ENCODE results near the gene RAB11FIP3. TPM values are rescaled to one million over a fixed set of nuclear protein-coding genes. Genes with fewer than 3 reads are reported as not detected.
A peak's percentile ranks its signal among the peaks of the same experiment; 100 is the strongest.

RAB11FIP3 gene
- total and polyA plus RNA-seq, 9 of the 15 experiments (the other 6 are each of a cell fraction or from before 2014, with no cell fraction given): 0.46 to 13.1 (median 4.3) TPM

DNA sequence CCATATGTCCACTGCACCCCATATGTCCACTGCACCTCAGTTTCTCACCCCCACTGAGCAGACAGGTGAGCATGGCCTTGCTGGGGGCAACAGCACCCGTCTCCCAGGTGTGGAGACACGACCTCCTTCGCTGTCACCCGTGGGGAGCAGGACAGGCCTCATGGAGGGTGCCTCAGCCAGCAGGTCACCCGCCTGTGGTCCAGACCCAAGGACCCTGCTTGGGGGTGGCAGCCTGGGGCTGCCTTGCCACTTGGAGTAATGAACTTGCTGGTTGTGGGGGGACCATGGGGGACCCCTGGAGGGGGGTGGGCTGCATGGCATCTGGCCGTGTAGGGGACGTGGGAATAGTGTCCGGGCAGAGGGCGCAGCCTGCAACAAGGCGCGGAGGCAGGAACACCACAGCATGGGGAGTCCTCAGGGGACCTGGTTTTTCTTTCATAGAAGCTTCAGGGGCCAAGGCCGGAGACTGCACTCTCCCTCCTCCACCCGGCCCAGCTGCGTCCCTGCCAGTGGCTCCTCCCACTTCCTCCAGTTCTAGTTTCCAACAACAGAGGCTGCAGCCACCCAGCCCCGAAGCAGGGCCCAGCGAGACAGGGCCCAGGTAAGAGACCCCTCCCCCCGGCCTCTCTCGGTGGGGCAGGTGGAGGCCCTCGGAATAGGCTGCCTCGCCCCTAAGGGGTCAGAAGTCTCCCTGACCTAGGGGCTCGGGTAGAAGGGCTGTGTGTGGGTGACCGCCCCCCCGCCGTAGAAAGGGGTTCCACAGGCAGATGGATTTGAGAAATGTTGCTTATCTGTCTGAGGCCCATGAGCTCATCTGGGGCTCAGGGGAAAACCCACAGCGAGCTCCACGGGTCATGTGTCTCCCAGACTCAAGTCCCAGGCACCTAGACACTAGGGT lies 141.3 kb downstream of the RAB11FIP3 start, which contains the start of gene NHLRC4 (continued):
- TF ChIP-seq, protein P1, sequence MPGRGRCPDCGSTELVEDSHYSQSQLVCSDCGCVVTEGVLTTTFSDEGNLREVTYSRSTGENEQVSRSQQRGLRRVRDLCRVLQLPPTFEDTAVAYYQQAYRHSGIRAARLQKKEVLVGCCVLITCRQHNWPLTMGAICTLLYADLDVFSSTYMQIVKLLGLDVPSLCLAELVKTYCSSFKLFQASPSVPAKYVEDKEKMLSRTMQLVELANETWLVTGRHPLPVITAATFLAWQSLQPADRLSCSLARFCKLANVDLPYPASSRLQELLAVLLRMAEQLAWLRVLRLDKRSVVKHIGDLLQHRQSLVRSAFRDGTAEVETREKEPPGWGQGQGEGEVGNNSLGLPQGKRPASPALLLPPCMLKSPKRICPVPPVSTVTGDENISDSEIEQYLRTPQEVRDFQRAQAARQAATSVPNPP (IDR thresholded peaks at IDR 0.05; ENCODE audit: borderline replicate concordance, insufficient read depth, insufficient read length): no peak
- TF ChIP-seq PHB2 (IDR thresholded peaks at IDR 0.05; ENCODE audit: low read depth) (no peak), CHCHD3 (CRISPR knock-in tag; IDR thresholded peaks at IDR 0.05) (no peak), TEAD4 (IDR thresholded peaks at IDR 0.05; ENCODE audit: low read length) (peak; percentile 44; the same call in 1 of the 2 replicates), TEAD4 (CRISPR knock-in tag; IDR thresholded peaks at IDR 0.05; ENCODE audit: borderline replicate concordance) (no peak), ZNF232 (CRISPR knock-in tag; IDR thresholded peaks at IDR 0.05) (no peak), GTF2A2 (tag; IDR thresholded peaks at IDR 0.05) (no peak), KLF10 (CRISPR knock-in tag; IDR thresholded peaks at IDR 0.05) (no peak), NBN (IDR thresholded peaks at IDR 0.05; ENCODE audit: low read depth) (peak; percentile 90), ZNF184 (CRISPR knock-in tag; IDR thresholded peaks at IDR 0.05) (no peak), CREM (IDR thresholded peaks at IDR 0.05; ENCODE audit: low read depth) (no peak), RBFOX2 (IDR thresholded peaks at IDR 0.05; ENCODE audit: low read depth, low read length) (peak; percentile 75), BRF1 (IDR thresholded peaks at IDR 0.05; ENCODE audit: borderline replicate concordance, extremely low read depth, insufficient read length) (no peak), EGR1 (conservative IDR thresholded peaks at IDR 0.05) (peak; percentile 65)
- TF ChIP-seq, protein P2, sequence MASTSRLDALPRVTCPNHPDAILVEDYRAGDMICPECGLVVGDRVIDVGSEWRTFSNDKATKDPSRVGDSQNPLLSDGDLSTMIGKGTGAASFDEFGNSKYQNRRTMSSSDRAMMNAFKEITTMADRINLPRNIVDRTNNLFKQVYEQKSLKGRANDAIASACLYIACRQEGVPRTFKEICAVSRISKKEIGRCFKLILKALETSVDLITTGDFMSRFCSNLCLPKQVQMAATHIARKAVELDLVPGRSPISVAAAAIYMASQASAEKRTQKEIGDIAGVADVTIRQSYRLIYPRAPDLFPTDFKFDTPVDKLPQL (IDR thresholded peaks at IDR 0.05; ENCODE audit: extremely low read depth, insufficient read length): no peak
- TF ChIP-seq, protein P3, sequence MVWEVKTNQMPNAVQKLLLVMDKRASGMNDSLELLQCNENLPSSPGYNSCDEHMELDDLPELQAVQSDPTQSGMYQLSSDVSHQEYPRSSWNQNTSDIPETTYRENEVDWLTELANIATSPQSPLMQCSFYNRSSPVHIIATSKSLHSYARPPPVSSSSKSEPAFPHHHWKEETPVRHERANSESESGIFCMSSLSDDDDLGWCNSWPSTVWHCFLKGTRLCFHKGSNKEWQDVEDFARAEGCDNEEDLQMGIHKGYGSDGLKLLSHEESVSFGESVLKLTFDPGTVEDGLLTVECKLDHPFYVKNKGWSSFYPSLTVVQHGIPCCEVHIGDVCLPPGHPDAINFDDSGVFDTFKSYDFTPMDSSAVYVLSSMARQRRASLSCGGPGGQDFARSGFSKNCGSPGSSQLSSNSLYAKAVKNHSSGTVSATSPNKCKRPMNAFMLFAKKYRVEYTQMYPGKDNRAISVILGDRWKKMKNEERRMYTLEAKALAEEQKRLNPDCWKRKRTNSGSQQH (CRISPR knock-in tag; IDR thresholded peaks at IDR 0.05): no peak
- TF ChIP-seq, protein P4, sequence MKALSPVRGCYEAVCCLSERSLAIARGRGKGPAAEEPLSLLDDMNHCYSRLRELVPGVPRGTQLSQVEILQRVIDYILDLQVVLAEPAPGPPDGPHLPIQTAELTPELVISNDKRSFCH (CRISPR knock-in tag; IDR thresholded peaks at IDR 0.05): no peak
- TF ChIP-seq, protein P4 (tag; IDR thresholded peaks at IDR 0.05): no peak
- TF ChIP-seq, protein P5, sequence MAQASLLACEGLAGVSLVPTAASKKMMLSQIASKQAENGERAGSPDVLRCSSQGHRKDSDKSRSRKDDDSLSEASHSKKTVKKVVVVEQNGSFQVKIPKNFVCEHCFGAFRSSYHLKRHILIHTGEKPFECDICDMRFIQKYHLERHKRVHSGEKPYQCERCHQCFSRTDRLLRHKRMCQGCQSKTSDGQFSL (CRISPR knock-in tag; IDR thresholded peaks at IDR 0.05): peak; percentile 86
- TF ChIP-seq, protein P5 (tag; IDR thresholded peaks at IDR 0.05): no peak; a peak in 1 of 4 replicates
- TF ChIP-seq, protein P6, sequence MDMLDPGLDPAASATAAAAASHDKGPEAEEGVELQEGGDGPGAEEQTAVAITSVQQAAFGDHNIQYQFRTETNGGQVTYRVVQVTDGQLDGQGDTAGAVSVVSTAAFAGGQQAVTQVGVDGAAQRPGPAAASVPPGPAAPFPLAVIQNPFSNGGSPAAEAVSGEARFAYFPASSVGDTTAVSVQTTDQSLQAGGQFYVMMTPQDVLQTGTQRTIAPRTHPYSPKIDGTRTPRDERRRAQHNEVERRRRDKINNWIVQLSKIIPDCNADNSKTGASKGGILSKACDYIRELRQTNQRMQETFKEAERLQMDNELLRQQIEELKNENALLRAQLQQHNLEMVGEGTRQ (CRISPR knock-in tag; IDR thresholded peaks at IDR 0.05): peak; percentile 54

Measured in K562 (cell line).